Lower leg skin (tissue), 4 donors: Measurements from ENCODE around the gene PCNX4. TPM values are rescaled to one million over a fixed set of nuclear protein-coding genes. Genes with fewer than 3 reads are reported as not detected.
"Not testable (repeated sequence)": the region's sequence is repeated elsewhere in the genome, so short reads cannot be mapped to it uniquely, and the experiment has no call there.

Experiments
- DNase-seq, 2 donors: peaks; one replicate each; pipeline ENCODE4 v3.0.0-alpha.2; 2019; ENCODE audit warnings: low spot score in 2 of 2
- H3K4me3 ChIP-seq: fragments of 200-600 bp; sonication (generic); 2 replicates; pipeline ENCODE4 v1.5.1; 2017; ENCODE audit warnings: mild to moderate bottlenecking, low read depth; ENCODE audit not compliant: poor library complexity, severe bottlenecking
- POLR2A ChIP-seq, 2 donors: fragments of 450-650 bp; IDR thresholded peaks; one replicate each; pipeline ENCODE4 v1.6.1; 2016 to 2017; ENCODE audit warnings: antibody characterized with exemption in 2 of 2, mild to moderate bottlenecking in 1 of 2, moderate library complexity in 1 of 2
- WGBS, 2 donors: methylation state at CpG; one replicate each; pipeline ENCODE4 v1.1.5; 2018; 5-methylcytosine and 5-hydroxymethylcytosine counted together
- intact Hi-C: fragments of 100-400 bp; cut with DNase I; formaldehyde crosslinking; loops from one replicate; pipeline ENCODE4 v1.15.0; 2023; ENCODE audit warnings: low total_unique reads
- total RNA-seq, 4 donors: library from RNA; depleted of rRNA; stranded (reverse); fragments of >200 nt; gene quantifications; one replicate each; pipeline ENCODE4 v1.1.0, GENCODE V29; 2016
- TF ChIP-seq, protein P1 (sequence below), 3 donors: fragments of 450-650 bp; IDR thresholded peaks; one replicate each; pipeline ENCODE4 v1.5.1; 2016; ENCODE audit warnings: antibody characterized with exemption in 3 of 3, mild to moderate bottlenecking in 3 of 3, moderate library complexity in 2 of 3

PCNX4 gene
- total RNA-seq, 4 donors from 2014 or later: 24.7 to 48.0 (median 27.9) TPM

DNA sequence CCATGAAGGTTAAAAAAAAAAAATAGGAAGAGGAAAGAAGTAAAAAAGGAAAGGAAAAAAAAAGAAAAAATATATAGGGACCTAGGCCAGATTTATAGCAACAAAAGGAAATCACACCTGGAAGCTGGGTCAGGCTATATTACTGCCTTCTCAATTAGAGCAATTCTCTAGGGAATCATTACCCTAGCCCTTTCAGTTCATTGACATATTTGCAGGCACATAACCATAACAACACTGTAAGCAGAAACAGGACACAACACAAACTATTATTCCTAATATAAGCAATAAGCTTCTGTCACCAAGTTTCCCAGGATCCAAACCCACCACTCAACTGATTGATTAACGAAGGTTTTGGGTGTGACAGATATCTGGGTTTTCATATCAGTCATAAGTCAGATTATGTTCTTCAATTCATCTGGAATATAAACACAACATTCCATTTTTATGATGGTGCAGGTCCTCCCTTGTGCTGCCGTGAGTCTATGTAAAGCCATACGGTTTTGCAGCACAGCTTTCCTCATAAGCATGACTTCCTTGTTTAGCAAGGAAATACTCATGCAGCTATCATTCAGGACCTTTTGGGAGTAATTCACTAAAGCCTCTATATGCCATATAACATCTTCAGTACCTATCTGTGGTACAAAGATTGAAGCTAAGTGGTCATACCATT, 4.2 kb downstream of the PCNX4 start:
- TF ChIP-seq, protein P1, sequence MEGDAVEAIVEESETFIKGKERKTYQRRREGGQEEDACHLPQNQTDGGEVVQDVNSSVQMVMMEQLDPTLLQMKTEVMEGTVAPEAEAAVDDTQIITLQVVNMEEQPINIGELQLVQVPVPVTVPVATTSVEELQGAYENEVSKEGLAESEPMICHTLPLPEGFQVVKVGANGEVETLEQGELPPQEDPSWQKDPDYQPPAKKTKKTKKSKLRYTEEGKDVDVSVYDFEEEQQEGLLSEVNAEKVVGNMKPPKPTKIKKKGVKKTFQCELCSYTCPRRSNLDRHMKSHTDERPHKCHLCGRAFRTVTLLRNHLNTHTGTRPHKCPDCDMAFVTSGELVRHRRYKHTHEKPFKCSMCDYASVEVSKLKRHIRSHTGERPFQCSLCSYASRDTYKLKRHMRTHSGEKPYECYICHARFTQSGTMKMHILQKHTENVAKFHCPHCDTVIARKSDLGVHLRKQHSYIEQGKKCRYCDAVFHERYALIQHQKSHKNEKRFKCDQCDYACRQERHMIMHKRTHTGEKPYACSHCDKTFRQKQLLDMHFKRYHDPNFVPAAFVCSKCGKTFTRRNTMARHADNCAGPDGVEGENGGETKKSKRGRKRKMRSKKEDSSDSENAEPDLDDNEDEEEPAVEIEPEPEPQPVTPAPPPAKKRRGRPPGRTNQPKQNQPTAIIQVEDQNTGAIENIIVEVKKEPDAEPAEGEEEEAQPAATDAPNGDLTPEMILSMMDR (IDR thresholded peaks at IDR 0.05): no peak
- no peak for TF ChIP-seq POLR2A (IDR thresholded peaks at IDR 0.05)
- no peak overlapping the region for H3K4me3 ChIP-seq
- 39 to 46% methylated on average over 3 of the region's 3 CpGs for WGBS, 2 donors
- intact Hi-C loops: no loop called here
- no peak for DNase-seq

DNA sequence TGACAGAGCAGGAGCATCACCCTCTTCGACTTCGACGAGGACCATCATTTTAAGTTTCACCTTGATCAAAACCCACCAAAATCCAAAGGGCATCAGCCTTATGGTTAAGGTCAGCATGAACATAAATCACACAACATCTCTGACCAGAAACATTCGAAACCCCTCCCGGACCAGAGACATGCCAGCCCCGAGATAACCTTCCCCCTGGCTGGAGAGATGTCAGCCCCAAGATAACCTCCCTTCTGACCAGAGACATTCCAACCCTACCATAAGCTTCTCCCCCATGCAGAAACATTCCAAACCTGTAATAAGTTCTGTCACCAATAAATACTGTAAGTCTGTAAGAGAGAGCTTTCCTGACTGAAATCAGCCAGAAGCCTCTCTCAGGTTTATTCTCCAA, 6.3 kb downstream of the PCNX4 start:
- no peak for TF ChIP-seq POLR2A (IDR thresholded peaks at IDR 0.05)
- TF ChIP-seq, protein P1 (IDR thresholded peaks at IDR 0.05): no peak
- 86 to 88% methylated on average over 6 of the region's 6 CpGs for WGBS, 2 donors
- no peak for DNase-seq
- intact Hi-C loops: no loop called here
- no peak overlapping the region for H3K4me3 ChIP-seq

DNA sequence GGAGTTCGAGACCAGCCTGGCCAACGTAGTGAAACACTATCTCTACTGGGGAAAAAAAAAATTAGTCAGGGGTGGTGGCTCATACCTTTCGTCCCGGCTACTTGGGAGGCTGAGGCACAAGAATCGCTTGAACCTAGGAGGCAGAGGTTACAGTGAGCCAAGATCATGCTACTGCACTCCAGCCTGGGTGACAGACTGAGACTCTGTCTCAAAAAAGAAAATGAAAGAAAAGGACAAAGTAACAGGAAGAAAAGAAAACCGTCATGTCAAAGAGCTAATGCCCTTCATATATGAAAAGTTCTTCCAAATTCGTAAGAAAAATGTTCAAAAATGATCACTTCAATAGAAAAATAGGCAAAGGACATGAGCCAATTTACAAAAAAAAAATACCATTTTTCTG, 8.1 kb downstream of the PCNX4 start:
- 94 to 97% methylated on average over 7 of the region's 7 CpGs for WGBS, 2 donors
- intact Hi-C loops, H3K4me3 ChIP-seq, DNase-seq: not testable (repeated sequence)

DNA sequence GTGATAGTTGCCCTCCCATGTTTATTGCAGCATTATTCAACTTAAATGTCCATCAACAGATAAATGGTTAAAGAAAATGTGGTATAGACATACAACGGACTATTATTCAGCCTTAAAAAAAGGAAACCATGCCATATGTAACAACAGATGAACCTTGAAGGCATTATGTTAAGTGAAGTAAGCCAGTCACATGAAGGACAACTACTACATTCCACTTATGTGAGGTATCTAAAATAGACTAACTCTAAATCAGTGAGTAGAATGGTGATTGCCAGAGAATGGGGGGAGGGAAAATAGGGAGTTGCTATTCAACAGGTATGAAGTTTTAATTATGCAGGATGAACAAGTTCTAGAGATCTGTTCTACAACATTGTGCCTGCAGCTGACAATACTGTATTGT, 10.1 kb downstream of the PCNX4 start:
- H3K4me3 ChIP-seq: no peak overlapping the region
- no peak for TF ChIP-seq POLR2A (IDR thresholded peaks at IDR 0.05)
- TF ChIP-seq, protein P1 (IDR thresholded peaks at IDR 0.05): no peak
- intact Hi-C loops: no loop called here
- 65 to 70% methylated on average over 1 of the region's 1 CpG for WGBS, 2 donors
- no peak for DNase-seq

DNA sequence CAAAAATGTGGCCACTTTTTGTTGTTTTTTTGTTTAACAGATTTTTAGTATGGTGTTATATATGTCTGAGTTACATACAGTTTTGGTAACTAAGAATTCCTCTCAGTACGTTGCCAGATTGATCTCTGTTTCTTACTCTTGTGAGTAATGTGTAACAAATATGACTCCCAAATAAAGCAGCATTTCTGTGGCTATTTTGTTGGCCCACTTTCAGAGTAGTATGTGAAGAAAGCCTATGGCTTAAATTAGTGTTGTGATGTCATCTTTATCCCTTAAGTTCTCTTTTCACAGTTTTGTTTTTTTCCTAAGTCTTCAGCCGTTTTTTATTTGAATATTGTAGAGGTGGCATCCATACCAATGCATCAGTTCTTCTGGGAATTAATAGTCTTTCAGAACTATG, 10.7 kb downstream of the PCNX4 start:
- no peak for TF ChIP-seq POLR2A (IDR thresholded peaks at IDR 0.05)
- TF ChIP-seq, protein P1 (IDR thresholded peaks at IDR 0.05): no peak
- DNase-seq: no peak
- 29 to 33% methylated on average over 2 of the region's 2 CpGs for WGBS, 2 donors
- intact Hi-C loops: no loop called here
- H3K4me3 ChIP-seq: no peak overlapping the region

DNA sequence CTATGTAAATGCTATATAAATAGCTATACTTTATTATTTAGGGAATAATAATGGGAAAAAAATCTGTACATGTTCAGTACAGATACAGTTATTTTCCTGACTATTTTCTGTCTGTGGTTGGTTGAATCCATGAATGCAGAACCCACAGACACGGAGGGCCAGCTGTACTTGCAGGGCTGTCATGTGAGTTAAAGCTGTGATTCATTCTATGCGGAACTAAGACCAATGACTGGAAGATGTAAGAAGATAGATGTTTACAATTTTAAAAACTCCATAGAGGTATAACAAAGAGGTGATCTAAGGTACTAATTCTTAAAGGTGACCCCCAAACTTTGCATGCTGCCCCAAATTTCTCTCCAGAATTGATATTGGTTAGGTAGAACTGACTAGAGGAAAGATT, 14.6 kb downstream of the PCNX4 start:
- TF ChIP-seq POLR2A (IDR thresholded peaks at IDR 0.05): no peak
- TF ChIP-seq, protein P1 (IDR thresholded peaks at IDR 0.05): no peak
- no peak overlapping the region for H3K4me3 ChIP-seq
- intact Hi-C loops: no loop called here
- WGBS, 2 donors: 42 to 53% methylated on average over 2 of the region's 2 CpGs
- no peak for DNase-seq
